H1 (cell line): Measurements from ENCODE around the gene INAFM1. TPM values are rescaled to one million over a fixed set of nuclear protein-coding genes. Genes with fewer than 3 reads are reported as not detected.
A peak's percentile ranks its signal among the peaks of the same experiment; 100 is the strongest.

Source experiments
- CTCF ChIA-PET: fragments of 300-600 bp; sonication (Branson Sonifier 250); formaldehyde crosslinking; loops from one replicate; lab custom pipeline; 2021; ENCODE audit not compliant: partially characterized antibody; lab: Charles Lee
- POLR2A ChIA-PET: fragments of 300-600 bp; sonication (Branson Sonifier 250); formaldehyde crosslinking; loops from one replicate; lab custom pipeline; 2021; ENCODE audit warnings: inconsistent platforms; ENCODE audit not compliant: partially characterized antibody; lab: Charles Lee
- DNase-seq, 2 experiments: peaks; one replicate each; pipeline versions ENCODE4 v3.0.0 to v3.0.0-alpha.2; 2010 to 2022; ENCODE audit warnings: low spot score in 2 of 2, low read depth in 1 of 2, mixed read lengths in 1 of 2
- FAIRE-seq: peaks from 2 replicates; lab custom pipeline; 2011; peaks lifted over from hg19 to GRCh38; lab: Jason Lieb, UNC
- H2AFZ ChIP-seq: 2 replicates; pipeline ENCODE4 v1.8.1; 2012; ENCODE audit warnings: low read length, inconsistent platforms
- H2AK5ac ChIP-seq: 2 replicates; pipeline ENCODE4 v1.6.1; 2013; ENCODE audit warnings: low read depth, low read length
- H2BK120ac ChIP-seq: replicated peaks from 2 replicates; pipeline ENCODE3; 2013; ENCODE audit warnings: low read depth, low read length, inconsistent platforms
- H2BK12ac ChIP-seq: 2 replicates; pipeline ENCODE4 v1.6.1; 2013; ENCODE audit warnings: low read depth, low read length
- H2BK15ac ChIP-seq: 2 replicates; pipeline ENCODE4 v1.6.1; 2013; ENCODE audit warnings: low read length
- H2BK20ac ChIP-seq: 2 replicates; pipeline ENCODE4 v1.6.1; 2013; ENCODE audit warnings: low read length
- H2BK5ac ChIP-seq: 2 replicates; pipeline ENCODE4 v1.6.1; 2013; ENCODE audit warnings: low read depth, low read length
- H3K14ac ChIP-seq: 2 replicates; pipeline ENCODE4 v1.6.1; 2013; ENCODE audit warnings: inconsistent platforms; ENCODE audit not compliant: insufficient read length
- H3K18ac ChIP-seq: 2 replicates; pipeline ENCODE4 v1.6.1; 2013; ENCODE audit warnings: low read length; ENCODE audit errors: extremely low read depth
- H3K23ac ChIP-seq: 2 replicates; pipeline ENCODE4 v1.6.1; 2013; ENCODE audit warnings: inconsistent platforms; ENCODE audit not compliant: insufficient read length
- H3K23me2 ChIP-seq: 2 replicates; pipeline ENCODE4 v1.6.1; 2013; ENCODE audit warnings: low read depth, low read length
- H3K27ac ChIP-seq: 2 replicates; pipeline ENCODE4 v1.6.1; 2011; ENCODE audit warnings: low read depth, low read length, inconsistent platforms
- H3K27me3 ChIP-seq, 4 experiments: replicated peaks in 1 of 4; 1 replicate in 1 of 4; 2 replicates in 3 of 4; pipeline versions ENCODE4 v1.6.1 to v1.8.1; 2011 to 2013; ENCODE audit warnings: low read length in 3 of 4, mild to moderate bottlenecking in 3 of 4, inconsistent platforms in 2 of 4, mixed read lengths in 2 of 4, moderate library complexity in 1 of 4; ENCODE audit not compliant: control insufficient read depth in 3 of 4, insufficient read depth in 3 of 4; ENCODE audit errors: extremely low read depth in 1 of 4
- H3K36me3 ChIP-seq, 4 experiments: 2 replicates each; pipeline versions ENCODE4 v1.6.1 to v1.8.1; 2011 to 2013; ENCODE audit warnings: mild to moderate bottlenecking in 4 of 4, low read length in 3 of 4, moderate library complexity in 2 of 4, control low read depth in 1 of 4, inconsistent platforms in 1 of 4; ENCODE audit not compliant: insufficient read depth in 4 of 4, control insufficient read depth in 2 of 4
- H3K4ac ChIP-seq: replicated peaks from 2 replicates; pipeline ENCODE3; 2013; ENCODE audit warnings: low read length, low read depth, mixed read lengths, inconsistent platforms; ENCODE audit not compliant: insufficient read length
- H3K4me1 ChIP-seq, 4 experiments: replicated peaks in 1 of 4; 1 replicate in 1 of 4; 2 replicates in 3 of 4; pipeline versions ENCODE4 v1.6.1 to v1.8.1; 2011 to 2013; ENCODE audit warnings: low read length in 3 of 4, inconsistent platforms in 2 of 4, mixed read lengths in 1 of 4; ENCODE audit not compliant: insufficient read depth in 4 of 4, control insufficient read depth in 3 of 4
- H3K4me2 ChIP-seq, 2 experiments: 2 replicates each; pipeline versions ENCODE4 v1.6.1 to v1.8.1; 2011 to 2013; ENCODE audit warnings: low read depth in 2 of 2, low read length in 2 of 2, control low read depth in 1 of 2, inconsistent platforms in 1 of 2, mild to moderate bottlenecking in 1 of 2; ENCODE audit not compliant: insufficient read depth in 1 of 2
- H3K4me3 ChIP-seq, 4 experiments: fragments of 200-600, 300-600 bp in 1 of 4; sonication (generic), shearing (Covaris generic), sonication (Bioruptor Twin) in 1 of 4; 2 replicates each; pipeline versions ENCODE4 v1.5.1 to v1.8.1; 2011 to 2016; ENCODE audit warnings: low read length in 4 of 4, low read depth in 3 of 4, control low read depth in 2 of 4, inconsistent platforms in 2 of 4, mild to moderate bottlenecking in 2 of 4, mixed read lengths in 1 of 4, moderate library complexity in 1 of 4; ENCODE audit not compliant: insufficient read depth in 2 of 4; ENCODE audit errors: extremely low read depth in 1 of 4
- H3K56ac ChIP-seq: replicated peaks from 2 replicates; pipeline ENCODE3; 2013; ENCODE audit warnings: low read depth, mild to moderate bottlenecking, mixed read lengths, low read length, inconsistent platforms; ENCODE audit not compliant: insufficient read length
- H3K79me1 ChIP-seq: 2 replicates; pipeline ENCODE4 v1.6.1; 2013; ENCODE audit warnings: low read depth, low read length, control low read depth
- H3K79me2 ChIP-seq, 2 experiments: 2 replicates each; pipeline versions ENCODE4 v1.6.1 to v1.8.1; 2012 to 2013; ENCODE audit warnings: low read length in 2 of 2, mild to moderate bottlenecking in 2 of 2, inconsistent platforms in 1 of 2; ENCODE audit not compliant: insufficient read depth in 2 of 2, control insufficient read depth in 1 of 2
- H3K9ac ChIP-seq, 4 experiments: replicated peaks in 1 of 4; 1 replicate in 1 of 4; 2 replicates in 3 of 4; pipeline versions ENCODE4 v1.6.1 to v1.8.1; 2011 to 2013; ENCODE audit warnings: low read depth in 3 of 4, low read length in 3 of 4, control low read depth in 2 of 4, mild to moderate bottlenecking in 2 of 4, moderate library complexity in 2 of 4, inconsistent platforms in 1 of 4; ENCODE audit errors: extremely low read depth in 1 of 4
- H3K9me3 ChIP-seq, 2 experiments: 2 replicates each; pipeline versions ENCODE4 v1.6.1 to v1.8.1; 2012 to 2013; ENCODE audit warnings: mild to moderate bottlenecking in 2 of 2, moderate library complexity in 2 of 2, control low read depth in 1 of 2, inconsistent platforms in 1 of 2, low read depth in 1 of 2, low read length in 1 of 2, mixed read lengths in 1 of 2; ENCODE audit not compliant: insufficient read depth in 2 of 2
- H4K20me1 ChIP-seq, 2 experiments: replicated peaks in 1 of 2; 2 replicates each; pipeline versions ENCODE3 to v1.8.1; 2011 to 2013; ENCODE audit warnings: inconsistent platforms in 2 of 2, low read length in 2 of 2, mild to moderate bottlenecking in 1 of 2; ENCODE audit not compliant: insufficient read depth in 2 of 2, control insufficient read depth in 1 of 2
- H4K5ac ChIP-seq: 2 replicates; pipeline ENCODE4 v1.6.1; 2013; ENCODE audit warnings: low read length, low read depth, mixed read lengths, inconsistent platforms; ENCODE audit not compliant: insufficient read length
- H4K8ac ChIP-seq: 2 replicates; pipeline ENCODE4 v1.8.0; 2013; ENCODE audit warnings: mild to moderate bottlenecking, moderate library complexity, low read length, inconsistent platforms; ENCODE audit not compliant: insufficient read depth; ENCODE audit errors: extremely low read depth
- H4K91ac ChIP-seq: replicated peaks from 2 replicates; pipeline ENCODE3; 2013; ENCODE audit warnings: low read length, mixed read lengths, inconsistent platforms; ENCODE audit not compliant: insufficient read length
- ATF3 ChIP-seq: IDR thresholded peaks from 2 replicates; pipeline ENCODE4 v1.6.1; 2011; ENCODE audit warnings: low read depth, mild to moderate bottlenecking, low read length; ENCODE audit not compliant: insufficient read depth
- CTBP2 ChIP-seq: IDR thresholded peaks from 2 replicates; pipeline ENCODE4 v1.7.0; 2011; ENCODE audit warnings: borderline replicate concordance, mild to moderate bottlenecking, moderate library complexity, mixed read lengths, low read length; ENCODE audit not compliant: insufficient read depth, insufficient read length
- HDAC2 ChIP-seq, 2 experiments: fragments of 300-600 bp in 1 of 2; sonication (generic) in 1 of 2; IDR thresholded peaks; 2 replicates each; pipeline ENCODE4 v1.6.1; 2011 to 2012; ENCODE audit warnings: low read depth in 2 of 2, low read length in 2 of 2, mild to moderate bottlenecking in 2 of 2, moderate library complexity in 2 of 2, borderline replicate concordance in 1 of 2, inconsistent platforms in 1 of 2
- MAX ChIP-seq: IDR thresholded peaks from 2 replicates; pipeline ENCODE4 v1.6.1; 2012; ENCODE audit warnings: inconsistent platforms
- RNF2 ChIP-seq: fragments of 200-900, 300-1000 bp; sonication (generic); IDR thresholded peaks from 2 replicates; pipeline ENCODE4 v1.7.1; 2016; ENCODE audit warnings: borderline replicate concordance, low read depth, mild to moderate bottlenecking, antibody characterized with exemption, low read length; ENCODE audit not compliant: poor library complexity, severe bottlenecking; ENCODE audit errors: missing control alignments
- WGBS, 2 experiments: shearing (Covaris generic) in 1 of 2; methylation state at CpG; one replicate each; pipeline versions ENCODE4 v1.1.6 to v1.1.7; 2013 to 2015; ENCODE audit warnings: low lambda C conversion rate in 2 of 2, mixed read lengths in 2 of 2, inconsistent platforms in 1 of 2, low coverage in 1 of 2, missing lambda C conversion rate in 1 of 2; ENCODE audit not compliant: insufficient replicate concordance in 2 of 2, insufficient coverage in 1 of 2, insufficient read length in 1 of 2; ENCODE audit errors: extremely low coverage in 1 of 2, missing lambda C conversion rate in 1 of 2; 5-methylcytosine and 5-hydroxymethylcytosine counted together
- long read RNA-seq, 2 experiments: library from RNA in 1 of 2; library from capped mRNA in 1 of 2; stranded (forward); transcript quantifications; one replicate each; pipeline ENCODE4 v2.0.0, GENCODE V29; 2021; ENCODE audit warnings: inconsistent platforms in 1 of 2
- polyA minus RNA-seq, 3 experiments: library from RNA; depleted of rRNA, polyadenylated mRNA; stranded (reverse); fragments of >200 nt; gene quantifications; 1 replicate in 2 of 3; 2 replicates in 1 of 3; pipeline ENCODE4 v1.2.3, GENCODE V29; 2011
- polyA plus RNA-seq, 7 experiments: library from polyadenylated mRNA; depleted of rRNA in 3 of 7; stranded (reverse) in 5 of 7; unstranded in 2 of 7; fragments of >200 nt in 5 of 7; fragments of 200-250 nt in 2 of 7; gene quantifications; 1 replicate in 5 of 7; 2 replicates in 1 of 7; 4 replicates in 1 of 7; pipeline versions ENCODE4 v1.2.1 to v1.2.3, GENCODE V29; 2011 to 2013; ENCODE audit warnings: missing spikeins in 2 of 7, mixed read lengths in 2 of 7
- total RNA-seq: library from RNA; stranded (reverse); fragmentation: NEBNext Ultra II Directional; extraction: Animal tissue kit (Norgen Biotek cat#: 25700); gene quantifications from 2 replicates; pipeline ENCODE4 v1.2.1, GENCODE V29; 2021

Gene INAFM1
- total RNA-seq, result 3.4 and 4.4 TPM in 2 replicates
- polyA plus RNA-seq (2011; rRNA removed), result 2.6 and 3.9 TPM in 2 replicates
- 1.9 TPM for polyA plus RNA-seq (2011; cell fraction: cytosol; rRNA removed)
- polyA plus RNA-seq (2011; cell fraction: nucleus; rRNA removed), result 4.5 TPM
- polyA plus RNA-seq (2012, experiment 1 of 2), result 3.1 to 5.1 TPM (median 4.6 TPM) in 4 replicates
- 1.00 TPM for polyA plus RNA-seq (2012, experiment 2 of 2)
- 4.0 TPM for polyA plus RNA-seq (2013, experiment 1 of 2)
- 4.1 TPM for polyA plus RNA-seq (2013, experiment 2 of 2)
- polyA minus RNA-seq (2011; rRNA and poly(A)+ RNA removed), result 0.59 TPM in 1 of 2 replicates, not detected in the other
- 1.2 TPM for polyA minus RNA-seq (2011; cell fraction: cytosol; rRNA and poly(A)+ RNA removed)
- 1.9 TPM for polyA minus RNA-seq (2011; cell fraction: nucleus; rRNA and poly(A)+ RNA removed)
- long read RNA-seq, experiment 1, partial matches to known transcripts, result 0 of 5 reads
- long read RNA-seq, experiment 1, other reads (novel, unspliced or antisense), result 3 of 5 reads
- long read RNA-seq, experiment 2, result 0 reads

GRCh38 chr19:47274071-47274890, at the start of gene INAFM1:
Gene INAFM1, plus strand, starts transcription at chr19:47274885. Its CDS starts 35 bp downstream, at chr19:47274920.
- CTCF ChIA-PET, result interaction anchor here (0.6 to 2.4 kb wide), 4 partner anchors 10 to 434 kb away, joined by 3 to 17 read pairs (median 4); no protein-coding TSS in a partner anchor
- Histone ChIP-seq H3K4me3 (peak within 1 kb of the TSS; percentile 72 to 84 (median 79)), H2BK120ac (no peak within 1 kb of the TSS), H2BK20ac (no peak within 1 kb of the TSS), H2BK5ac (peak within 1 kb of the TSS; percentile 91), H3K79me1 (no peaks in the 10 kb centered on the region; the same call in 1 of the 2 replicates), H3K9me3 (no peaks in the 10 kb centered on the region), H3K36me3 (peaks cover 0 to 9% (median 2%) of the 10 kb centered on the region in 4 experiments; a peak in 3 of 8 replicates), H3K18ac (peak within 1 kb of the TSS; percentile 93), H3K14ac (no peak within 1 kb of the TSS), H3K79me2 (no peaks in the 10 kb centered on the region), H2AFZ (peak within 1 kb of the TSS; percentile 6; the same call in 1 of the 2 replicates), H2BK12ac (peak within 1 kb of the TSS; percentile 68; the same call in 1 of the 2 replicates), H2AK5ac (no peak within 1 kb of the TSS), H3K23ac (no peak within 1 kb of the TSS), H3K23me2 (peaks cover 25% of the 10 kb centered on the region), H3K9ac (peak within 1 kb of the TSS; percentile 55 to 89 (median 82)), H4K8ac (peak within 1 kb of the TSS; percentile 90), H4K20me1 (peaks cover 0 to 11% of the 10 kb centered on the region in 2 experiments), H3K27me3 (peaks cover 0 to 10% (median 6%) of the 10 kb centered on the region in 4 experiments; a peak in 5 of 7 replicates), H2BK15ac (peak within 1 kb of the TSS; percentile 92; the same call in 1 of the 2 replicates), H4K91ac (peak within 1 kb of the TSS; percentile 11), H3K27ac (peak within 1 kb of the TSS; percentile 92), H3K4me1 (peaks cover 0 to 19% (median 8%) of the 10 kb centered on the region in 4 experiments; a peak in 6 of 7 replicates), H3K56ac (peak within 1 kb of the TSS; percentile 77), H4K5ac (peak within 1 kb of the TSS; percentile 63), H3K4ac (no peak within 1 kb of the TSS), H3K4me2 (peak within 1 kb of the TSS; percentile 82 to 86)
- 2% methylated on average over 25 of the region's 72 CpGs; no CpG with 5 or more reads in 1 of the 2 experiments for WGBS, 2 experiments
- DNase-seq, result peak; percentile 87 to 100
- FAIRE-seq, result no peak
- POLR2A ChIA-PET, result interaction anchor here (0.7 to 3.6 kb wide), 19 partner anchors 9 to 232 kb away, joined by 3 to 29 read pairs (median 4); partner anchors contain the start of genes CCDC9 and ZC3H4
- TF ChIP-seq MAX, result peak; percentile 30; the same call in 1 of the 2 replicates
- no peak for TF ChIP-seq HDAC2 (IDR thresholded peaks at IDR 0.05; ENCODE audit: borderline replicate concordance in 1 of 2, low read depth in 2 of 2, low read length in 2 of 2)
- TF ChIP-seq ATF3, result no peak
- no peak for TF ChIP-seq CTBP2
- no peak for TF ChIP-seq RNF2
